ENCODE data around the gene DNAJB8.
A peak's percentile ranks its signal among the peaks of the same experiment; 100 is the strongest.

DNAJB8 gene

GRCh38 chr3:128491691-128491940, 24.9 kb upstream of the DNAJB8 start:
- H3K36me3 ChIP-seq (ENCODE audit: insufficient read depth, low read length) = no peaks in the 10 kb centered on the region
- no peak overlapping the region for H3K9ac ChIP-seq (ENCODE audit: insufficient read length)
- no peak overlapping the region for H3K4me3 ChIP-seq
- no peak overlapping the region for H3K27ac ChIP-seq
- TF ChIP-seq POLR2AphosphoS5 (IDR thresholded peaks at IDR 0.05; ENCODE audit: borderline replicate concordance, low read depth, low read length) = no peak
- no peak for TF ChIP-seq EZH2 (IDR thresholded peaks at IDR 0.05)
- no peak for TF ChIP-seq FOXP2 (optimal IDR thresholded peaks at IDR 0.05; ENCODE audit: control extremely low read depth, extremely low read length, insufficient read depth)
- no peaks in the 10 kb centered on the region for H3K9me3 ChIP-seq (ENCODE audit: low read depth, low read length)
- DNase-seq (ENCODE audit: low read depth, low spot score) = no peak

DNA sequence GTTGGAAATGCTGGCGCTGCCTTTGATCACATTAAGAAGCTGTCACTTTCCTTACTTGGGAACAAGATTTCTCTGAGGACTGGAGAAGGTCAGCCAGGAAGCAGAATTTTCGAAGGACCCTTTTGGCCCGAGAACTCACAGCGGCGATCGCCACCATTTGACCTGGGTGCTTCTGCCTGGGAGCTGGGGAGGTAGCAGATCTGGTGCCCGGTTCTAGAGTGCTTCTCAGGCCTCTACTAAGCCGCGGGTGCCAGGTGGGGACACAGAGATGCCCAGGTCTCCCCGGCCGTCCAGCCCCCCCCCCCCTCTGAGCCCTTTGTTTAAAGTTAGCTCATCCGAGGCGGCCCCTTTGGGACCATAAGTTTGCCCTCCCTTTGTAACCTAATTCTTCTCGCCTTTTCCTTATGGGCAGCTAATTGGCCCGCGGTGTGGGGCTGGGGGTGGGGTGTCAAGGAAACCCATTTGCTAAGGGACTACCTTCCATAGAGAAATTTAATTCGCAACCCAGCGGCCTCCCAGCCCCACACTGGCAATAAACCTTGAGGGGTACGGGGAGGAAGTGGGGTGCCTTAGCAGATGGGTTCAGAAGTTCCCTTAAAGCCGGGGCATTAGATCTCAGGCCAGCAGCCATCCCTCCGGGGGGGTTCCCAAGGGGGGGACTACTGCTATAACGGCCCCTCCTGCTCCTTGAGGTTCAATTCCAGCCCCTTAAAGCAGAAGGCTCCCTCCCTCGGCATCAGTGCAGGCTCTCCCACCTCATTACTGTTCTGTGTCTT, 24.4 kb upstream of the DNAJB8 start:
- Histone ChIP-seq H3K4me3 (no peak overlapping the region), H3K36me3 (ENCODE audit: insufficient read depth, low read length) (no peaks in the 10 kb centered on the region; the same call in 1 of the 2 replicates), H3K9ac (ENCODE audit: insufficient read length) (no peak overlapping the region), H3K9me3 (ENCODE audit: low read depth, low read length) (no peaks in the 10 kb centered on the region), H3K27ac (no peak overlapping the region)
- TF ChIP-seq EZH2 (IDR thresholded peaks at IDR 0.05) = no peak
- DNase-seq (ENCODE audit: low read depth, low spot score) = no peak

DNA sequence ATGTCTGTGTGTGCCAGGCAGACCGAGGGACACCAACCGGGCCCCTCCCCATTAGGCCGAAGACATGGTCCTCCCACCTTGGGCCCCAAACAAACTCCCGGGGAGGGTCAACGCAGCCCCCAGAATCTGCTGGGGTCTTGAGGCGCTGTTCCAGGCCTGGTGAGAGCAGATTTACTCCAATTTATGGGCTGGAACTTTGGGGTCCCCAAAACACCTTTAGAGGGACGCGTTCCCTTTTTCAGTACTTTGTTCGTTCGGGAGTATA, 23.9 kb upstream of the DNAJB8 start:
- H3K4me3 ChIP-seq = peak overlapping the region; percentile 91
- no peaks in the 10 kb centered on the region for H3K9me3 ChIP-seq (ENCODE audit: low read depth, low read length)
- no peaks in the 10 kb centered on the region; the same call in 1 of the 2 replicates for H3K36me3 ChIP-seq (ENCODE audit: insufficient read depth, low read length)
- TF ChIP-seq EZH2 (IDR thresholded peaks at IDR 0.05) = no peak
- TF ChIP-seq POLR2AphosphoS5 (IDR thresholded peaks at IDR 0.05; ENCODE audit: borderline replicate concordance, low read depth, low read length) = no peak
- no peak for TF ChIP-seq FOXP2 (optimal IDR thresholded peaks at IDR 0.05; ENCODE audit: control extremely low read depth, extremely low read length, insufficient read depth)
- DNase-seq (ENCODE audit: low read depth, low spot score) = no peak
- H3K9ac ChIP-seq (ENCODE audit: insufficient read length) = no peak overlapping the region
- no peak overlapping the region for H3K27ac ChIP-seq

GRCh38 chr3:128489927-128490649, 23.4 kb upstream of the DNAJB8 start:
- peak overlapping the region; percentile 76 for H3K9ac ChIP-seq (ENCODE audit: insufficient read length)
- no peaks in the 10 kb centered on the region for H3K9me3 ChIP-seq (ENCODE audit: low read depth, low read length)
- TF ChIP-seq EZH2 (IDR thresholded peaks at IDR 0.05) = no peak
- TF ChIP-seq FOXP2 (optimal IDR thresholded peaks at IDR 0.05; ENCODE audit: control extremely low read depth, extremely low read length, insufficient read depth) = no peak
- no peak for TF ChIP-seq POLR2AphosphoS5 (IDR thresholded peaks at IDR 0.05; ENCODE audit: borderline replicate concordance, low read depth, low read length)
- no peak overlapping the region for H3K27ac ChIP-seq
- peak overlapping the region; percentile 91 for H3K4me3 ChIP-seq
- H3K36me3 ChIP-seq (ENCODE audit: insufficient read depth, low read length) = no peaks in the 10 kb centered on the region; the same call in 1 of the 2 replicates
- DNase-seq (ENCODE audit: low read depth, low spot score) = no peak

DNA sequence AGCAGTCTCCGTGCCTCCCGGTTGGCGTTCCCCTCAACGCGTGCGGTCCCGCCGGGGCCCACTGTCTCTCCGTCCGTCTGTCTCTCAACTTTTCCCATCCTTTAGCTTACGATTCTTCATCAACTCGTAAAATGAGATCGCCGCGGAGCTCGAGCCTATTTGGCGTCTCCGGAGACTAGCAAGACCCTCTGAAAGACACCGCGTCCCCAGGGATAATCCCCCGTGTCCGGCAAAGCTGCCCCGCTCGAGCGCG, 22.9 kb upstream of the DNAJB8 start:
- Histone ChIP-seq H3K4me3 (peak overlapping the region; percentile 91), H3K27ac (no peak overlapping the region), H3K9ac (ENCODE audit: insufficient read length) (peak overlapping the region; percentile 76), H3K36me3 (ENCODE audit: insufficient read depth, low read length) (no peaks in the 10 kb centered on the region; the same call in 1 of the 2 replicates), H3K9me3 (ENCODE audit: low read depth, low read length) (no peaks in the 10 kb centered on the region)
- DNase-seq (ENCODE audit: low read depth, low spot score) = no peak
- TF ChIP-seq EZH2 (IDR thresholded peaks at IDR 0.05) (no peak), POLR2AphosphoS5 (IDR thresholded peaks at IDR 0.05; ENCODE audit: borderline replicate concordance, low read depth, low read length) (no peak), FOXP2 (optimal IDR thresholded peaks at IDR 0.05; ENCODE audit: control extremely low read depth, extremely low read length, insufficient read depth) (no peak)

DNA sequence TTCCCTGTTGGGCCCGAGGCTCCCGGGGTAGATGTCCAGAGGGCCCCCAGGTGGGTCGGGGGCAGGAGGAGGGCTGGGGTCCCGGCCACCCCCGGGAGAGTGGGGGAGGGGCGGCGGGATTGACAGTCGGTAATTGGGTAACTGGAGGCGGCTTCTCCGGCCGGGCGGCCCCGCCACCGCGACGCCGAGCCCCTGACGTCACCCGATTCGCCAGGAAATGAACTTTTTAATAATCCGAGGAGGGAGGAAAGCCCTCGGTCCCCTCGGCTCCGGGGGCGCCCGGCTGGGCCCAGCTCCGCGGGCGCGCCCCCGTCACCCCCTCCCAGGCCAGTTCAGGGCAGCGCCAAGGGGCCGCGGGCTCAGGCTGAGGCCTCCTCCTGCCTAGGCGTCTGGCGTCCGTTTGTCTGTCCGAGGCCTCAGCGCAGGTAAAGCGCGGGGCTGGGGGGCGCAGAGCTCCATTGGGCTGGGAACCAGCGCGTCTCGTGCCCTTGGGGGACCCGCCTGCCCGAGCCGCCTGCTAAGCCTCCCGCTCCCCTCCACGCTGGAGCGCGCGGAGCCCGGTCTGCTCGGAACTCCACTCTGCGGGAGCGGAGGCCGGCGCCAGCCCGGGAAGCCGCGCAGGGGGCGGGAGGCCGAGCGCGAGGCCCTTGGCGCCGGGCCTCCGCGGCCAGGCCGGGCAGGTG, 22.4 kb upstream of the DNAJB8 start:
- no peak for DNase-seq (ENCODE audit: low read depth, low spot score)
- TF ChIP-seq FOXP2 (optimal IDR thresholded peaks at IDR 0.05; ENCODE audit: control extremely low read depth, extremely low read length, insufficient read depth) (no peak), POLR2AphosphoS5 (IDR thresholded peaks at IDR 0.05; ENCODE audit: borderline replicate concordance, low read depth, low read length) (peak; percentile 55; the same call in 1 of the 2 replicates)
- Histone ChIP-seq H3K27ac (no peak overlapping the region), H3K9ac (ENCODE audit: insufficient read length) (peak overlapping the region; percentile 76), H3K9me3 (ENCODE audit: low read depth, low read length) (no peaks in the 10 kb centered on the region), H3K4me3 (peak overlapping the region; percentile 91), H3K36me3 (ENCODE audit: insufficient read depth, low read length) (no peaks in the 10 kb centered on the region; the same call in 1 of the 2 replicates)

DNA sequence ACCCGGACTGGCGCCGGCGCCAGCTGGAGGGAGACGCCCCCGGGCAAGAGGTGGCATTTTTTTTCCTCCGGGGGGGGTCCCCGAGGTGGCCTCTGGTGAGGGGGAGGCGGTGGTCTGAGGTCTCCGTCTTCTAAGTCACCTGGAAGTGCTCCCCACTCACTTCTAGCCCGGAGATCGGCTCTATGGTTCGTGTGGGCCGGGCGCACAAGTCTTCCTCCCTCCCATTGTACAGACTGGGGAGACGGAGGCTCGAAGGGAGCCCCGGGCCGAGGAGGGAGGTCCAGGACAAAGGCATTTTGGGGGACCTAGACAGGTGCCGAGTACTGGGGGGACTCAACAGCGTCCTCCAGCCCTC, 21.9 kb upstream of the DNAJB8 start:
- H3K9ac ChIP-seq (ENCODE audit: insufficient read length) = peak overlapping the region; percentile 76
- H3K36me3 ChIP-seq (ENCODE audit: insufficient read depth, low read length) = no peaks in the 10 kb centered on the region; the same call in 1 of the 2 replicates
- TF ChIP-seq POLR2AphosphoS5 (IDR thresholded peaks at IDR 0.05; ENCODE audit: borderline replicate concordance, low read depth, low read length) (no peak), EZH2 (IDR thresholded peaks at IDR 0.05) (no peak), FOXP2 (optimal IDR thresholded peaks at IDR 0.05; ENCODE audit: control extremely low read depth, extremely low read length, insufficient read depth) (no peak)
- DNase-seq (ENCODE audit: low read depth, low spot score) = no peak
- no peaks in the 10 kb centered on the region for H3K9me3 ChIP-seq (ENCODE audit: low read depth, low read length)
- no peak overlapping the region for H3K27ac ChIP-seq
- H3K4me3 ChIP-seq = peak overlapping the region; percentile 91

GRCh38 chr3:128487813-128488635, 21.3 kb upstream of the DNAJB8 start:
- TF ChIP-seq POLR2AphosphoS5 (IDR thresholded peaks at IDR 0.05; ENCODE audit: borderline replicate concordance, low read depth, low read length) (peak; percentile 78), EZH2 (IDR thresholded peaks at IDR 0.05) (no peak)
- Histone ChIP-seq H3K27ac (no peak overlapping the region), H3K9ac (ENCODE audit: insufficient read length) (peak overlapping the region; percentile 76), H3K36me3 (ENCODE audit: insufficient read depth, low read length) (no peaks in the 10 kb centered on the region; the same call in 1 of the 2 replicates), H3K9me3 (ENCODE audit: low read depth, low read length) (no peaks in the 10 kb centered on the region), H3K4me3 (peak overlapping the region; percentile 91)
- no peak for DNase-seq (ENCODE audit: low read depth, low spot score)
